ENCODE results near the gene SRR.
A peak's percentile ranks its signal among the peaks of the same experiment; 100 is the strongest.
"Not testable (repeated sequence)": the region's sequence is repeated elsewhere in the genome, so short reads cannot be mapped to it uniquely, and the experiment has no call there.

SRR gene

DNA sequence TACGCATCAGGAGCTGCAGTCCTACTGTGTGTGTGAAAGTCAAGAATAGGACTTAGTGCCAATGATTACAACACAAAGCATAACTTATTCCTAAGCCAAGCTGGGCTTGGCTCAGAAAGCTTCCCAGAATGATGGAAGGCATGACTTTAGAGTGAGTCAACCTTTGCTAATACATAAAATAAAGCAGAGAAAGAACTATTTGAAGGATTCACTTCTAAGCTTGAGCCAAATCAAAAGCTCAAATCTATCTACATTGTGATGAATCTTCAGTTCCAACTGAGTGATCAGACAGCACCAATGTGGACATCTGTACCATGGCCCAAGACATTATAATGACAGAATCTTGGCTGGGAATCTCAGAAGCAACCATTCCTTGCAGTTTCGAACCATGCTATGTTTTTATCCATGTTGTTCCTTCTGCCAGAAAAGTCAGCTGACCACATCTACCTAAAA is 41.6 kb upstream of the SRR start:
- Histone ChIP-seq H2BK12ac (ENCODE audit: low read length in 2 of 2) (no peak overlapping the region), H3K79me1 (replicated peaks; ENCODE audit: low read length, poor library complexity, severe bottlenecking) (peaks cover 31% of the 10 kb centered on the region), H2AK5ac (ENCODE audit: low read length, severe bottlenecking) (no peak overlapping the region), H4K8ac (ENCODE audit: low read length) (no peak overlapping the region), H3K4me1 (ENCODE audit: control insufficient read depth, insufficient read depth, low read depth, low read length) (peaks cover 3% of the 10 kb centered on the region), H2BK15ac (ENCODE audit: low read depth, poor library complexity, severe bottlenecking) (no peak overlapping the region), H3K4me3 (ENCODE audit: insufficient read depth in 1 of 2, low read depth in 1 of 2, low read length in 2 of 2) (no peak overlapping the region), H3K9me3 (ENCODE audit: control insufficient read depth, low read length) (no peaks in the 10 kb centered on the region), H4K91ac (ENCODE audit: low read length) (no peak overlapping the region), H3K27me3 (ENCODE audit: control insufficient read depth in 1 of 2, insufficient read depth in 1 of 2, low read length in 2 of 2) (no peaks in the 10 kb centered on the region), H2BK120ac (ENCODE audit: low read depth, low read length) (no peak overlapping the region), H3K14ac (ENCODE audit: low read length in 2 of 2) (no peak overlapping the region), H2BK5ac (ENCODE audit: low read depth, low read length, poor library complexity, severe bottlenecking) (no peak overlapping the region), H3K9ac (ENCODE audit: low read length) (peak overlapping the region; percentile 2), H3K36me3 (ENCODE audit: control insufficient read depth in 1 of 2, insufficient read depth in 2 of 2, low read depth in 1 of 2, low read length in 2 of 2) (peaks cover 15 to 17% of the 10 kb centered on the region in 2 experiments), H3K18ac (ENCODE audit: low read depth in 1 of 2, low read length in 2 of 2) (no peak overlapping the region), H2AFZ (ENCODE audit: low read depth, low read length) (no peak overlapping the region), H3K4ac (ENCODE audit: low read depth in 1 of 2, low read length in 2 of 2) (no peak overlapping the region), H3K27ac (ENCODE audit: low read length, poor library complexity, severe bottlenecking) (peak overlapping the region; percentile 13), H3K23ac (ENCODE audit: low read length in 2 of 2) (no peak overlapping the region), H3K4me2 (ENCODE audit: low read length, poor library complexity, severe bottlenecking) (no peak overlapping the region)
- 100% methylated on average over 1 of the region's 2 CpGs for WGBS
- peak; percentile 66 for DNase-seq

DNA sequence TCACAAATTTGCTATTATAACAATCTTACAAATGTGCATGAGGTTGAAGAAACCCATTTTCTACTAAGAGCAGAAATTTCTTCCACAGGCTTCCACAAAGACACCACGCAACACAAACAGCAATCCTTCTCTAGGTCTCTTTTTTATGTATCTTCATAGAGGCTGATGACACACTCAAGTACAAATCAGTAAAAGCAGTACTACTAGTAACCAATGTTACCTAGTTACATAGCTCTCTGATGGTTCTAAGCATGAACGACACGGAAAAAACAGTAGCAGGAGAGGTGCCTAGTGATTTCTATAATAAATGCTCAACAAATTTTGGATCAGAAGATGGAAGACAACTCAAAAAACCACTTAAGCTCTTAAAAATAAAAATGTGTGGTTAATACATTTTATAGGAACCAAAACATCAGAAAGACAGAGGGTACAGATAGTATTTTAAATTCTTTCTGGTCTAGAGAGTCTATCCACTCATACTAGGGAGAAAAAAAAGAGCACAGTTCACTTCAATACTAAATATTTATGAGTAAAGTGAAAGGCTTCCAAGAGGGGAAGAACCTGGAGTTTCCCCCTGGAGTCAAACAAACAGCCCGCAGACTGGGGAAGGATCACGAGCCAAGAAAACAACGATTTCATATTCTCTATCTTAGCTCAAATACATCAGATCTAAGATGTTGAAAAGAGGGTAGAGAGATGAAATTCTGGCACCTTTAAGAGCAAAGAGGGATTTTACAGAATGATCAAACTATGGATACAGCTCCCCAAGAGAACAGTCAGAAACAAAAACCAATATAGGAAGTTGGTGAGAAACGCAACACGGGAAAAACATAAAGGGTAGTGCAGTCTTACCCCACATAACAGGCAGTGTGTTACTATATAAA is 40.3 kb upstream of the SRR start:
- H3K14ac ChIP-seq (ENCODE audit: low read length in 2 of 2) = no peak overlapping the region
- peak overlapping the region in 1 of 2 experiments; percentile 40 for H3K4me3 ChIP-seq (ENCODE audit: insufficient read depth in 1 of 2, low read depth in 1 of 2, low read length in 2 of 2)
- H2AFZ ChIP-seq (ENCODE audit: low read depth, low read length) = no peak overlapping the region
- no peaks in the 10 kb centered on the region for H3K27me3 ChIP-seq (ENCODE audit: control insufficient read depth in 1 of 2, insufficient read depth in 1 of 2, low read length in 2 of 2)
- peaks cover 19 to 21% of the 10 kb centered on the region in 2 experiments for H3K36me3 ChIP-seq (ENCODE audit: control insufficient read depth in 1 of 2, insufficient read depth in 2 of 2, low read depth in 1 of 2, low read length in 2 of 2)
- no peak overlapping the region for H3K27ac ChIP-seq (ENCODE audit: low read length, poor library complexity, severe bottlenecking)
- H2BK15ac ChIP-seq (ENCODE audit: low read depth, poor library complexity, severe bottlenecking) = no peak overlapping the region
- H3K4me1 ChIP-seq (ENCODE audit: control insufficient read depth, insufficient read depth, low read depth, low read length) = peaks cover 3% of the 10 kb centered on the region
- 100% methylated on average over 5 of the region's 8 CpGs for WGBS
- no peak overlapping the region for H2AK5ac ChIP-seq (ENCODE audit: low read length, severe bottlenecking)
- no peak overlapping the region for H2BK120ac ChIP-seq (ENCODE audit: low read depth, low read length)
- H4K91ac ChIP-seq (ENCODE audit: low read length) = no peak overlapping the region
- no peak overlapping the region for H3K4ac ChIP-seq (ENCODE audit: low read depth in 1 of 2, low read length in 2 of 2)
- H3K9me3 ChIP-seq (ENCODE audit: control insufficient read depth, low read length) = no peaks in the 10 kb centered on the region
- no peak overlapping the region for H3K23ac ChIP-seq (ENCODE audit: low read length in 2 of 2)
- H4K8ac ChIP-seq (ENCODE audit: low read length) = no peak overlapping the region
- no peak overlapping the region for H2BK5ac ChIP-seq (ENCODE audit: low read depth, low read length, poor library complexity, severe bottlenecking)
- DNase-seq = peak; percentile 20
- H3K9ac ChIP-seq (ENCODE audit: low read length) = peak overlapping the region; percentile 63
- H3K18ac ChIP-seq (ENCODE audit: low read depth in 1 of 2, low read length in 2 of 2) = no peak overlapping the region
- H2BK12ac ChIP-seq (ENCODE audit: low read length in 2 of 2) = no peak overlapping the region
- H3K79me1 ChIP-seq (replicated peaks; ENCODE audit: low read length, poor library complexity, severe bottlenecking) = peaks cover 29% of the 10 kb centered on the region
- H3K4me2 ChIP-seq (ENCODE audit: low read length, poor library complexity, severe bottlenecking) = no peak overlapping the region

- Histone ChIP-seq H3K36me3 (ENCODE audit: control insufficient read depth in 1 of 2, insufficient read depth in 2 of 2, low read depth in 1 of 2, low read length in 2 of 2) (peaks cover 22 to 24% of the 10 kb centered on the region in 2 experiments), H3K79me1 (replicated peaks; ENCODE audit: low read length, poor library complexity, severe bottlenecking) (peaks cover 23% of the 10 kb centered on the region), H3K18ac (ENCODE audit: low read depth in 1 of 2, low read length in 2 of 2) (no peak overlapping the region), H2BK5ac (ENCODE audit: low read depth, low read length, poor library complexity, severe bottlenecking) (no peak overlapping the region), H3K9ac (ENCODE audit: low read length) (peak overlapping the region; percentile 63), H3K4ac (ENCODE audit: low read depth in 1 of 2, low read length in 2 of 2) (no peak overlapping the region), H2AFZ (ENCODE audit: low read depth, low read length) (no peak overlapping the region), H3K27me3 (ENCODE audit: control insufficient read depth in 1 of 2, insufficient read depth in 1 of 2, low read length in 2 of 2) (no peaks in the 10 kb centered on the region), H3K9me3 (ENCODE audit: control insufficient read depth, low read length) (no peaks in the 10 kb centered on the region), H2AK5ac (ENCODE audit: low read length, severe bottlenecking) (no peak overlapping the region), H3K23ac (ENCODE audit: low read length in 2 of 2) (no peak overlapping the region), H2BK12ac (ENCODE audit: low read length in 2 of 2) (no peak overlapping the region), H3K14ac (ENCODE audit: low read length in 2 of 2) (no peak overlapping the region), H3K4me2 (ENCODE audit: low read length, poor library complexity, severe bottlenecking) (no peak overlapping the region), H4K8ac (ENCODE audit: low read length) (no peak overlapping the region), H3K4me3 (ENCODE audit: insufficient read depth in 1 of 2, low read depth in 1 of 2, low read length in 2 of 2) (peak overlapping the region in 1 of 2 experiments; percentile 40), H4K91ac (ENCODE audit: low read length) (no peak overlapping the region), H2BK120ac (ENCODE audit: low read depth, low read length) (no peak overlapping the region), H3K27ac (ENCODE audit: low read length, poor library complexity, severe bottlenecking) (no peak overlapping the region), H3K4me1 (ENCODE audit: control insufficient read depth, insufficient read depth, low read depth, low read length) (peaks cover 3% of the 10 kb centered on the region), H2BK15ac (ENCODE audit: low read depth, poor library complexity, severe bottlenecking) (no peak overlapping the region)
- DNase-seq = peak; percentile 39
- WGBS = 73% methylated on average over 9 of the region's 10 CpGs
These were observed 39.5 kb upstream of the SRR start for GRCh38 chr17:2264067-2264860.

- H3K18ac ChIP-seq (ENCODE audit: low read depth in 1 of 2, low read length in 2 of 2); H4K91ac ChIP-seq (ENCODE audit: low read length); H3K4me3 ChIP-seq (ENCODE audit: insufficient read depth in 1 of 2, low read depth in 1 of 2, low read length in 2 of 2); H3K9ac ChIP-seq (ENCODE audit: low read length); H3K4me2 ChIP-seq (ENCODE audit: low read length, poor library complexity, severe bottlenecking); DNase-seq; H2AK5ac ChIP-seq (ENCODE audit: low read length, severe bottlenecking); H3K14ac ChIP-seq (ENCODE audit: low read length in 2 of 2); H4K8ac ChIP-seq (ENCODE audit: low read length); H3K23ac ChIP-seq (ENCODE audit: low read length in 2 of 2); H3K4ac ChIP-seq (ENCODE audit: low read depth in 1 of 2, low read length in 2 of 2); H2BK5ac ChIP-seq (ENCODE audit: low read depth, low read length, poor library complexity, severe bottlenecking); H3K27me3 ChIP-seq (ENCODE audit: control insufficient read depth in 1 of 2, insufficient read depth in 1 of 2, low read length in 2 of 2); H2AFZ ChIP-seq (ENCODE audit: low read depth, low read length); H2BK120ac ChIP-seq (ENCODE audit: low read depth, low read length); H3K27ac ChIP-seq (ENCODE audit: low read length, poor library complexity, severe bottlenecking); H3K4me1 ChIP-seq (ENCODE audit: control insufficient read depth, insufficient read depth, low read depth, low read length); H2BK12ac ChIP-seq (ENCODE audit: low read length in 2 of 2); H2BK15ac ChIP-seq (ENCODE audit: low read depth, poor library complexity, severe bottlenecking); H3K9me3 ChIP-seq (ENCODE audit: control insufficient read depth, low read length): not testable (repeated sequence)
- Histone ChIP-seq H3K36me3 (ENCODE audit: control insufficient read depth in 1 of 2, insufficient read depth in 2 of 2, low read depth in 1 of 2, low read length in 2 of 2) (peaks cover 26 to 30% of the 10 kb centered on the region in 2 experiments), H3K79me1 (replicated peaks; ENCODE audit: low read length, poor library complexity, severe bottlenecking) (peaks cover 28% of the 10 kb centered on the region)
- WGBS = 94% methylated on average over 10 of the region's 10 CpGs
These were observed 38.6 kb upstream of the SRR start for GRCh38 chr17:2265166-2265565.
